Spinal cord (tissue), 10 donors: ENCODE measurements around the gene DEFB113. TPM values are rescaled to one million over a fixed set of nuclear protein-coding genes. Genes with fewer than 3 reads are reported as not detected.

Experiments used
- DNase-seq, 6 donors: peaks; one replicate each; pipeline versions ENCODE4 v3.0.0 to v3.0.0-alpha.2; 2013 to 2015; ENCODE audit warnings: low spot score in 6 of 6, low read depth in 4 of 6
- H3K27ac ChIP-seq: one replicate; pipeline ENCODE4 v1.5.1; 2013; ENCODE audit warnings: low read depth, low read length, control low read depth
- H3K27me3 ChIP-seq: one replicate; pipeline ENCODE4 v1.6.1; 2013; ENCODE audit warnings: low read length; ENCODE audit not compliant: control insufficient read depth, insufficient read depth
- H3K36me3 ChIP-seq: one replicate; pipeline ENCODE4 v1.6.1; 2013; ENCODE audit warnings: low read length; ENCODE audit not compliant: control insufficient read depth, insufficient read depth
- H3K4me1 ChIP-seq: one replicate; pipeline ENCODE4 v1.6.1; 2013; ENCODE audit warnings: low read length; ENCODE audit not compliant: control insufficient read depth, insufficient read depth
- H3K4me3 ChIP-seq: one replicate; pipeline ENCODE4 v1.5.1; 2013; ENCODE audit warnings: low read depth, low read length, control low read depth
- H3K9me3 ChIP-seq: one replicate; pipeline ENCODE4 v1.6.1; 2013; ENCODE audit warnings: low read length; ENCODE audit not compliant: control insufficient read depth, insufficient read depth
- WGBS: methylation state at CpG from one replicate; pipeline ENCODE4 v1.1.5; 2013; ENCODE audit warnings: missing lambda C conversion rate; ENCODE audit not compliant: insufficient coverage; 5-methylcytosine and 5-hydroxymethylcytosine counted together
- long read RNA-seq, 4 donors: transcript quantifications; one replicate each; lab custom pipeline, GENCODE V29; 2026
- polyA plus RNA-seq, 2 donors: library from polyadenylated mRNA; unstranded; fragments of 120-200 nt; gene quantifications; one replicate each; pipeline ENCODE4 v1.2.1, GENCODE V29; 2013; ENCODE audit not compliant: insufficient read length in 2 of 2
- total RNA-seq, 2 donors: library from RNA; depleted of rRNA in 1 of 2; stranded (reverse); fragments of 120-200 nt in 1 of 2; fragments of >200 nt in 1 of 2; gene quantifications; one replicate each; pipeline versions ENCODE4 v1.2.3 to v1.2.4, GENCODE V29; 2013 to 2014
- donor health status: healthy.

The DEFB113 gene
- total RNA-seq: not detected
- not detected for polyA plus RNA-seq
- long read RNA-seq, donor 1: 0 reads
- long read RNA-seq, donor 2: 0 reads
- long read RNA-seq, donor 3: 0 reads
- long read RNA-seq, donor 4: 0 reads

GRCh38 chr6:49969605-49970004, at the start of gene DEFB113:
Gene DEFB113, minus strand, starts transcription at chr6:49969625. Its CDS starts 0 bp downstream, at chr6:49969625.
- no peaks in the 10 kb centered on the region for H3K36me3 ChIP-seq
- H3K4me1 ChIP-seq: no peaks in the 10 kb centered on the region
- H3K9me3 ChIP-seq: no peaks in the 10 kb centered on the region
- H3K27ac ChIP-seq: no peak within 1 kb of the TSS
- no peak within 1 kb of the TSS for H3K4me3 ChIP-seq
- no peaks in the 10 kb centered on the region for H3K27me3 ChIP-seq
- DNase-seq: no peak
- WGBS: no CpG with 5 or more reads among the region's 2 CpGs

GRCh38 chr6:50007819-50008218, 38.4 kb upstream of the DEFB113 start:
- Histone ChIP-seq H3K27me3 (no peaks in the 10 kb centered on the region), H3K36me3 (no peaks in the 10 kb centered on the region), H3K27ac (no peak overlapping the region), H3K4me3 (no peak overlapping the region), H3K9me3 (no peaks in the 10 kb centered on the region), H3K4me1 (no peaks in the 10 kb centered on the region)
- WGBS: 100% methylated on average over 1 of the region's 3 CpGs
- no peak for DNase-seq

GRCh38 chr6:50003139-50003538, 33.7 kb upstream of the DEFB113 start:
- no peak for DNase-seq
- Histone ChIP-seq H3K36me3 (no peaks in the 10 kb centered on the region), H3K27me3 (no peaks in the 10 kb centered on the region), H3K4me3 (no peak overlapping the region), H3K27ac (no peak overlapping the region), H3K4me1 (no peaks in the 10 kb centered on the region), H3K9me3 (no peaks in the 10 kb centered on the region)
- no CpG with 5 or more reads among the region's 3 CpGs for WGBS

GRCh38 chr6:49995278-49995677, 25.9 kb upstream of the DEFB113 start:
- Histone ChIP-seq H3K27me3 (no peaks in the 10 kb centered on the region), H3K9me3 (no peaks in the 10 kb centered on the region), H3K4me1 (no peaks in the 10 kb centered on the region), H3K4me3 (no peak overlapping the region), H3K27ac (no peak overlapping the region), H3K36me3 (no peaks in the 10 kb centered on the region)
- no peak for DNase-seq

GRCh38 chr6:49988900-49989299, 19.5 kb upstream of the DEFB113 start:
- WGBS: 70% methylated on average over 2 of the region's 2 CpGs
- Histone ChIP-seq H3K4me3 (no peak overlapping the region), H3K27ac (no peak overlapping the region), H3K36me3 (no peaks in the 10 kb centered on the region), H3K9me3 (no peaks in the 10 kb centered on the region), H3K27me3 (no peaks in the 10 kb centered on the region), H3K4me1 (no peaks in the 10 kb centered on the region)
- no peak for DNase-seq

GRCh38 chr6:49987749-49988148, 18.3 kb upstream of the DEFB113 start:
- Histone ChIP-seq H3K9me3 (no peaks in the 10 kb centered on the region), H3K27ac (no peak overlapping the region), H3K4me3 (no peak overlapping the region), H3K27me3 (no peaks in the 10 kb centered on the region), H3K4me1 (no peaks in the 10 kb centered on the region), H3K36me3 (no peaks in the 10 kb centered on the region)
- DNase-seq: no peak
- 73% methylated on average over 2 of the region's 2 CpGs for WGBS

- Histone ChIP-seq H3K4me3 (no peak overlapping the region), H3K9me3 (no peaks in the 10 kb centered on the region), H3K4me1 (no peaks in the 10 kb centered on the region), H3K27ac (no peak overlapping the region), H3K36me3 (no peaks in the 10 kb centered on the region), H3K27me3 (no peaks in the 10 kb centered on the region)
- no peak for DNase-seq
- no CpG with 5 or more reads among the region's 1 CpG for WGBS
Observed at GRCh38 chr6:49986551-49986950, 17.1 kb upstream of the DEFB113 start.

GRCh38 chr6:49982046-49982445, 12.6 kb upstream of the DEFB113 start:
- Histone ChIP-seq H3K9me3 (no peaks in the 10 kb centered on the region), H3K4me3 (no peak overlapping the region), H3K4me1 (no peaks in the 10 kb centered on the region), H3K36me3 (no peaks in the 10 kb centered on the region), H3K27me3 (no peaks in the 10 kb centered on the region), H3K27ac (no peak overlapping the region)
- WGBS: 89% methylated on average over 2 of the region's 2 CpGs
- DNase-seq: no peak

- WGBS: 83% methylated on average over 1 of the region's 1 CpG
- Histone ChIP-seq H3K9me3 (no peaks in the 10 kb centered on the region), H3K36me3 (no peaks in the 10 kb centered on the region), H3K27me3 (no peaks in the 10 kb centered on the region), H3K27ac (no peak overlapping the region), H3K4me1 (no peaks in the 10 kb centered on the region), H3K4me3 (no peak overlapping the region)
- no peak for DNase-seq
Observed at GRCh38 chr6:49980898-49981297, 11.5 kb upstream of the DEFB113 start.

- Histone ChIP-seq H3K9me3 (no peaks in the 10 kb centered on the region), H3K27me3 (no peaks in the 10 kb centered on the region), H3K4me3 (no peak overlapping the region), H3K27ac (no peak overlapping the region), H3K4me1 (no peaks in the 10 kb centered on the region), H3K36me3 (no peaks in the 10 kb centered on the region)
- no peak for DNase-seq
- WGBS: 92% methylated on average over 3 of the region's 4 CpGs
Observed at GRCh38 chr6:49979584-49979983, 10.2 kb upstream of the DEFB113 start.
